ENCODE results near the gene WNT9B. TPM values are rescaled to one million over a fixed set of nuclear protein-coding genes. Genes with fewer than 3 reads are reported as not detected.

Gene WNT9B
- total RNA-seq, 4 donors from 2014 or later: 0.27 to 0.59 TPM; not detected in 2

DNA sequence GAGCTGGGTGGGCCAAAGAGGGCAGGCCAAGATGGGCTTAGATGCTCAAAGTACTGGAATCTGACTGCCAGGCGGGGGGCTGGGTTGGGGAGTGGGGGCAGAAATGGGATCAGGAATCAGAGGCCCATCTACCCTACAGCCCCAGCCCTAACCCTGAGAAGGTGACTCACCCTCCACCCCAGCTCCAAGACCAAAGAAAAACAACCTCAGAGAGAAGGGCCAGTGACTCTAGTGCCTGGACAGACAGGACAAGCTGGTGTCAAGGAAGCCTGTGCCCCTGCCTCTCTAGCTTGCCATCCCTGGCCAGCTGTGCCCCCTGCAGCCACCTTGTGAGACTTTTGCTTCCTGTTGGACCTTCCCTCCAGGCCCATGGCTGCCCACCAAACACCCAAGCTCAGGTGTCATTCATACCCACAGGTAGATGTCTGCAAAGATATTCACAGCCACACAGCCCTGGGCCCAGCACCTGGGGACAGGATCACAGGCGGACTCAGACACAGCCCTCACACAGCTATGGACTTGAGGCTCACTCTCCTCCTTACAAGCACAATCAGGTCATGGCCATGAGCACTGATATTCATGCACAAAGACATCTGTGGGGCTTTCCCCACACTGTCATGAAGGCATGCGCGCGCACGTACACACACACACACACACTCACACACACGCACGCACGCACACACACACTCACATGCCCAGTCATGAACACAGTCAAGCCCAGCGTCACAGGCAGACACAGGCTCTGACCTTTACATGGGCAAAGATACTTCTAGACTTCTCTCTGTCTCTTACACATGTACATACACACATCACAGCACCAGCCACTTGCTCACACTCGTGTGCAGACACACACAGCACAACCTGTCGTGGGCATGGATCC is 35.7 kb upstream of the WNT9B start:
- TF ChIP-seq POLR2A (IDR thresholded peaks at IDR 0.05): no peak
- TF ChIP-seq, protein P1, sequence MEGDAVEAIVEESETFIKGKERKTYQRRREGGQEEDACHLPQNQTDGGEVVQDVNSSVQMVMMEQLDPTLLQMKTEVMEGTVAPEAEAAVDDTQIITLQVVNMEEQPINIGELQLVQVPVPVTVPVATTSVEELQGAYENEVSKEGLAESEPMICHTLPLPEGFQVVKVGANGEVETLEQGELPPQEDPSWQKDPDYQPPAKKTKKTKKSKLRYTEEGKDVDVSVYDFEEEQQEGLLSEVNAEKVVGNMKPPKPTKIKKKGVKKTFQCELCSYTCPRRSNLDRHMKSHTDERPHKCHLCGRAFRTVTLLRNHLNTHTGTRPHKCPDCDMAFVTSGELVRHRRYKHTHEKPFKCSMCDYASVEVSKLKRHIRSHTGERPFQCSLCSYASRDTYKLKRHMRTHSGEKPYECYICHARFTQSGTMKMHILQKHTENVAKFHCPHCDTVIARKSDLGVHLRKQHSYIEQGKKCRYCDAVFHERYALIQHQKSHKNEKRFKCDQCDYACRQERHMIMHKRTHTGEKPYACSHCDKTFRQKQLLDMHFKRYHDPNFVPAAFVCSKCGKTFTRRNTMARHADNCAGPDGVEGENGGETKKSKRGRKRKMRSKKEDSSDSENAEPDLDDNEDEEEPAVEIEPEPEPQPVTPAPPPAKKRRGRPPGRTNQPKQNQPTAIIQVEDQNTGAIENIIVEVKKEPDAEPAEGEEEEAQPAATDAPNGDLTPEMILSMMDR (IDR thresholded peaks at IDR 0.05): no peak
- H3K4me1 ChIP-seq: peaks cover 0 to 11% of the 10 kb centered on the region in 2 donors
- intact Hi-C loops (cut with DNase I; ENCODE audit: low total_unique reads): no loop called here
- H3K27ac ChIP-seq: no peak overlapping the region
- DNase-seq: no peak
- H3K27me3 ChIP-seq: peaks cover 0 to 32% of the 10 kb centered on the region in 2 donors
- H3K9me3 ChIP-seq: no peaks in the 10 kb centered on the region
- no peaks in the 10 kb centered on the region for H3K36me3 ChIP-seq
- H3K4me3 ChIP-seq: no peak overlapping the region

DNA sequence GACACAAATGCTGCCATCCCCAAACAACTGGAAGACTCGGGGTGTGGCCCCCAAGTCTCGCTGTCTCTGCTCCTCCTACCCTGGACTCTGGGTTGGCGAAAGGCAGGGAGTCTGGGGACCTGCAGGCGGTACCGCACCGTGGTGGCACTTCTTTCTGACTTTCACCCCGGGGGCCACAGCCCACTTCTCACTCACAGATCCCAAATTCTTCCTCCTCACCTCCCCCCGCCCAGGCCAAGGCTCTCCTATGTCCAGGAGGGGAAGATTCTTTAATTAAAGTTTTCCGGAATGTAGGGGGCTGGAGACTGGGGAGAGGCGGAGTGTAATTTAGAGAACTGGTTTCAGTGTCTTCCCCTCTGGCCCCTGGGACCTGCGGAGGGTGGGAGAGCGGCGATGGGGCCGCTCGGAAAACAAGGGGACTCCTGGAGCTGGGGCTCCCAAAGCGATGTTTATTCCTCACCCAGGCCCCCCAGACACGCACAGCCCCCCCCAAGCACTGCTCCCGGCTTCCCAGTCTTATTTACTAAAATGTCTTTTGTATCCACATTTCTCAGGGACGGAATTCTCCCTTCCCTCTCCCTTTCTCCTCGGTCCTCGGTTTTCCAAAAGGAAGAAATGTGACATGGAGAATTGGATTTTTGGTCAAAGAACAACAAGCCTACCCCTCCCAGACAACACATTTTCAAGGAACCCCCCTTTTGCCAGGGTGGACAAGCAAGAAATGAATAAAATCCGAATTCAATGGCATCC is 34.1 kb upstream of the WNT9B start:
- Histone ChIP-seq H3K27ac (no peak overlapping the region), H3K27me3 (peaks cover 4 to 48% of the 10 kb centered on the region in 2 donors), H3K36me3 (no peaks in the 10 kb centered on the region), H3K4me1 (peaks cover 0 to 11% of the 10 kb centered on the region in 2 donors), H3K9me3 (no peaks in the 10 kb centered on the region), H3K4me3 (no peak overlapping the region)
- no peak for TF ChIP-seq POLR2A (IDR thresholded peaks at IDR 0.05)
- TF ChIP-seq, protein P1 (IDR thresholded peaks at IDR 0.05): no peak
- intact Hi-C loops (cut with DNase I; ENCODE audit: low total_unique reads): no loop called here
- no peak for DNase-seq

DNA sequence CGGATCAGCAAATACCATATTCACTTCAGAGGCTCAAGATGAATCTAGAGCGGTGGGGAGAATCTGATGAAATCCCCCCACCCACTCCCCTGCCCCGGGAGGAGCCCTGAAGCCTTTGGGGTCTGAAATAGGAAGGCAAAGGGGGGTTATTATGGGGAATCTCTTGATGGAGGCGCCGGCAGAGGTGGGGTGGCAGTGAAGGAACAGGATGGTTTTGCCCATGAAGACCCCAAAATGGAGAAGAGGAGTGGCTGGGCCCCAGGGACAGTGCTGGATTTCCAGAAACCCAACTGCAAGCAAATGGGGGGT is 33.5 kb upstream of the WNT9B start:
- intact Hi-C loops (cut with DNase I; ENCODE audit: low total_unique reads): no loop called here
- Histone ChIP-seq H3K9me3 (no peaks in the 10 kb centered on the region), H3K4me1 (peaks cover 0 to 11% of the 10 kb centered on the region in 2 donors), H3K4me3 (no peak overlapping the region), H3K27ac (no peak overlapping the region), H3K36me3 (no peaks in the 10 kb centered on the region), H3K27me3 (peaks cover 8 to 52% of the 10 kb centered on the region in 2 donors)
- no peak for TF ChIP-seq POLR2A (IDR thresholded peaks at IDR 0.05)
- TF ChIP-seq, protein P1 (IDR thresholded peaks at IDR 0.05): no peak
- no peak for DNase-seq

DNA sequence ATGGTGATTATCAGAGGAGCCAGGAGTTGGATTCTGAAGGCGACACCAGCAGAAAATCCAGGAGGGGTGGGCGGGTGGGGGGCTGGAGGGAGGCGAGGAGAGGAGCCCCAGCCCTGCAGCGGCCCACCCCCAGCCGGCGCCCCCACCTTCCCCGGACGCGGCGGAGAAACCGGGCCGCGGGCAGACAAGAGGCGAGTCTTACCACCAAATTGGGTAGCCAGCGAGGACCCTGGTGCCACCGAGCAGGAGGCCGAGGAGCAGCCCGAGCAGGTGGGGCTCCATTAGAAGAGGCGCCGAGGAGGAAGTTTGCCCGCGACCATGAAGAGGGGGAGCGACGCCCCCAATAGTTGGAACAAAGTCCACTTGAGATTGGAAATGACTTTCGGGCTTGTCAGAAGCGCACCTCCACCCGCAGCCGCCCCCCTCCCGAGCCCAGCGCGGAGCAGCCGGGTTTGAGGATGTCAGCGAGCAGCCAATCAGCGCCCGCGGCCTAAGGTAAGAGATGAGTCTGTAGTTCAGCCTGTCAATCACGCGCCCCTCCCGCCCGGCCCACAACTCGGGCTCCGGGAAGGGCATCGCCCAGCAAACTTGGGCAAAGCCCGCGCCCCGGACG is 33.0 kb upstream of the WNT9B start, which contains the start of gene WNT3:
TSS of gene WNT3 (minus strand) at position 377 of the 613 bp plus-strand sequence. CDS start at position 282, 95 bp downstream.
- DNase-seq: no peak
- no peaks in the 10 kb centered on the region for H3K9me3 ChIP-seq
- no peak within 1 kb of the TSS for H3K4me3 ChIP-seq
- H3K4me1 ChIP-seq: peaks cover 0 to 11% of the 10 kb centered on the region in 2 donors
- no peaks in the 10 kb centered on the region for H3K36me3 ChIP-seq
- intact Hi-C loops (cut with DNase I; ENCODE audit: low total_unique reads): no loop called here
- no peak for TF ChIP-seq POLR2A (IDR thresholded peaks at IDR 0.05)
- TF ChIP-seq, protein P1 (IDR thresholded peaks at IDR 0.05): no peak
- H3K27ac ChIP-seq: no peak within 1 kb of the TSS
- peaks cover 8 to 52% of the 10 kb centered on the region in 2 donors for H3K27me3 ChIP-seq

All from uterus (tissue), 4 donors.